ENCODE measurements around the gene CFAP45.

CFAP45 gene

GRCh38 chr1:159847231-159847630, 52.7 kb downstream of the CFAP45 start:
- no peak for DNase-seq

GRCh38 chr1:159845751-159846629, 54.0 kb downstream of the CFAP45 start:
- DNase-seq: no peak

GRCh38 chr1:159843459-159843858, 56.5 kb downstream of the CFAP45 start:
- DNase-seq: no peak

- DNase-seq: no peak
Measured at GRCh38 chr1:159841749-159842148, 58.2 kb downstream of the CFAP45 start.

GRCh38 chr1:159839116-159839849, 60.7 kb downstream of the CFAP45 start:
- DNase-seq: no peak

GRCh38 chr1:159838715-159839114, 61.2 kb downstream of the CFAP45 start:
- no peak for DNase-seq

GRCh38 chr1:159835862-159836525, 64.0 kb downstream of the CFAP45 start:
- no peak for DNase-seq

GRCh38 chr1:159835356-159835755, 64.6 kb downstream of the CFAP45 start:
- no peak for DNase-seq

GRCh38 chr1:159832309-159832708, 67.7 kb downstream of the CFAP45 start:
- DNase-seq: no peak

GRCh38 chr1:159831412-159832141, 68.4 kb downstream of the CFAP45 start:
- no peak for DNase-seq

GRCh38 chr1:159830722-159831121, 69.2 kb downstream of the CFAP45 start:
- no peak for DNase-seq

- no peak for DNase-seq
Measured at GRCh38 chr1:159829822-159830465, 70.0 kb downstream of the CFAP45 start.

GRCh38 chr1:159829273-159829634, 70.7 kb downstream of the CFAP45 start:
- no peak for DNase-seq

- no peak for DNase-seq
Measured at GRCh38 chr1:159828581-159829272, 71.2 kb downstream of the CFAP45 start.

GRCh38 chr1:159828176-159828575, 71.8 kb downstream of the CFAP45 start:
- no peak for DNase-seq

- no peak for DNase-seq
Measured at GRCh38 chr1:159827549-159827948, 72.4 kb downstream of the CFAP45 start.

- no peak for DNase-seq
Measured at GRCh38 chr1:159827102-159827490, 72.9 kb downstream of the CFAP45 start.

GRCh38 chr1:159826441-159827101, 73.4 kb downstream of the CFAP45 start, which contains the start of gene SLAMF8:
TSS of gene SLAMF8 (plus strand) at chr1:159826873. CDS start at chr1:159826899, 26 bp downstream.
- peak in 1 of 2 experiments; percentile 21 for DNase-seq

GRCh38 chr1:159825564-159825963, 74.4 kb downstream of the CFAP45 start:
- DNase-seq: no peak

GRCh38 chr1:159823406-159823805, 76.6 kb downstream of the CFAP45 start:
- DNase-seq: no peak
